NCI-H2196 treated with DMSO at 0.1 percent for 48 hours (cell line): ENCODE data around the gene SNCAIP.

Experiments
- DNase-seq: peaks from one replicate; lab custom pipeline; 2025; ENCODE audit not compliant: unreplicated experiment; lab: John Stamatoyannopoulos, UW

The SNCAIP gene

DNA sequence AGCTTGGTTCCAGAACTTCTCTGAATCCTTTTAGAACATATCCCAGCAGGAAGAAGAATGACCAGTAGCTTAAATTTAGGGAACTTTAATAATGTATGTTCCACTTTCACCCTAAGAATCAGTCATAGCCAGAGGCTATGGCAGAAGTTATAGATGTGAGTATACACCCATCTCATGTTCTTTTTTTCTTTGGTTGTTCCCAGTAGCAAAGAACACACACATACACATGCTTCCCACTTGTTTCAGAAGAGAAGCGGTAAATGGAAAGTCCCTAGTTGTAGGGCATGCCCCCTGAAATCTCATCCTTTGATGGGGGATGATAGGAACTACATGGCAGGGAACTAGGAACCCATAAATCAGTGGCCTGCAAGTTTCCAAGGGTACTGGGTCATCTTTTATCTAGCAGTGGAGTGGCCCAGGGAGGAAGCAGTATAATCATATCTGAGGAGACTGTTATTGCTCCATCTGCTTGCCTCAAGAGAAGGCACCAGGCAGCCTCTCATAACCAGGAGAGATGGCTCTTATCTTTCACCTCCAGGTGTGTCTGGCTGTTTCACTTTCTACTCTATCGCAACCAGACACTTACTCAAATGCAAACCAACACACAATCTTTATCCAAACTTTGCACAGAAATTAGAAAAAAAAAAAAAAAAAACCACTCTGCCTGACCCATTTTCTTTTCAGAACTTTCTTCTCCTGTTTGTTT is 109.5 kb downstream of the SNCAIP start:
- no peak for DNase-seq

DNA sequence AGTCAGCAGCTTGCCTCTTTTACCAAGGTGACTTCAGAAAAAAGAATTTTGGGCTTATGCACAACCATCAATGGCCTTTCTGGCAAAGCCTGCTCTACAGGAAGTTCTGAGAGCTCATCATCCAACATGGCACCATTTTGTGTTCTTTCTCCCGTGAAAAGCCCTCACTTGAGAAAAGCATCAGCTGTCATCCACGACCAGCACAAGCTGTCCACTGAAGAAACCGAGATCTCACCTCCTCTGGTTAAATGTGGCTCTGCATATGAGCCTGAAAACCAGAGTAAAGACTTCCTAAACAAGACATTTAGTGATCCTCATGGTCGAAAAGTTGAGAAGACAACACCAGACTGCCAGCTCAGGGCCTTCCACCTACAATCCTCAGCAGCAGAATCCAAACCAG is 111.2 kb downstream of the SNCAIP start:
- DNase-seq: no peak

DNA sequence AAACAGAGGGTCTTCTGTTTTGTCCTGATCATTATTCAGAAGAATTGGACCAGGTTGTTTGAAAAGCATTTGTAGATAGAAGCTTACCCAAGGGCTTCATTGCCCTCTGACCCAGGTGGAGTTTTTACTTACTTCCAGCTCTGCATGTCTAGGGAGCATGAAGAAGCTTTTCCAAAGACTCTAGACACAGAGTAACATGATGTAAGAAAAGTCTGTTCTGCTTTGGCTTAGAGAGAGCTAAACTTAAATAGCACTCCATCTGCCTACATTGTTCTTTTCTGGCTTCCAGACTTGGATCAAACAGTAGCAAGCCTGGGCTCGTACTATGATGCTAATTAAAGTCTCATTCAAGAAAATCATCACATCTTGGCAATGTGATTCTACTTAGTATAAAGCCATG is 112.1 kb downstream of the SNCAIP start:
- DNase-seq: no peak

DNA sequence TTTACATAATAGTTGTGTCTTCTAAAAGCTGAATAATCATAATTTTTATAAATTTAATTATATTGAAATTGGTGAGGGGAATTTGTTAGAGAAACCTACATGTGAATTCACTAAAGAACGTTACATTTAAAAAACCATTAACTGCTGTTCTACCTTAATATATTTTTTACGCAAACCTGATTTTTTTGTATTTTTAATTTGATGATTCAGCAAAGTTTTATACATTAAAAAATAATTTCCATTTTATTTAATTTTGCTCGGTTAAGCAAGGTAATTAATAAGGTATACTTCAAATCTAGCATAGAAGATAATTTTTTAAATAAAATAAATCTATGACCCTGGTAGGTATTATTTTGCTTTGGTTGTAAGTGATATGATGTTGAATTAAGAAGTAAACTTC is 114.3 kb downstream of the SNCAIP start:
- DNase-seq: no peak

DNA sequence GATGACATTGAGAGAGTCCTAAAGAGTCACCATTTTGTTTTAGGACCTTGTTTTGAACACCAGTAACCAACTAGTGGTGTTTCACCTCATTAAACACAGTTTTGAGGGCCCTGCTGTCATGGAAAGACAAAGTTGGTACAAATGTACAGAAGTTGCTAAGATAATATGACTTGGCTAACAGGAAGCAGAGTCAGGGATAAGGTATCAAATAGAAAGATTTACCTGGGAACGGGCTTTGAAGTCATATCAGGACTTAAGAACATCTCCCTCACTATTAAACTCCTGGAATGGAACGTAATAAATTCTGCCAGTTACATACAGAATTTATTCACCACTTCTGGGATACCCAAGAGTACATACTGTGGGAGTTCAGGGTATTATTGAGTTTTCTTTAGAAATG is 115.6 kb downstream of the SNCAIP start:
- no peak for DNase-seq

DNA sequence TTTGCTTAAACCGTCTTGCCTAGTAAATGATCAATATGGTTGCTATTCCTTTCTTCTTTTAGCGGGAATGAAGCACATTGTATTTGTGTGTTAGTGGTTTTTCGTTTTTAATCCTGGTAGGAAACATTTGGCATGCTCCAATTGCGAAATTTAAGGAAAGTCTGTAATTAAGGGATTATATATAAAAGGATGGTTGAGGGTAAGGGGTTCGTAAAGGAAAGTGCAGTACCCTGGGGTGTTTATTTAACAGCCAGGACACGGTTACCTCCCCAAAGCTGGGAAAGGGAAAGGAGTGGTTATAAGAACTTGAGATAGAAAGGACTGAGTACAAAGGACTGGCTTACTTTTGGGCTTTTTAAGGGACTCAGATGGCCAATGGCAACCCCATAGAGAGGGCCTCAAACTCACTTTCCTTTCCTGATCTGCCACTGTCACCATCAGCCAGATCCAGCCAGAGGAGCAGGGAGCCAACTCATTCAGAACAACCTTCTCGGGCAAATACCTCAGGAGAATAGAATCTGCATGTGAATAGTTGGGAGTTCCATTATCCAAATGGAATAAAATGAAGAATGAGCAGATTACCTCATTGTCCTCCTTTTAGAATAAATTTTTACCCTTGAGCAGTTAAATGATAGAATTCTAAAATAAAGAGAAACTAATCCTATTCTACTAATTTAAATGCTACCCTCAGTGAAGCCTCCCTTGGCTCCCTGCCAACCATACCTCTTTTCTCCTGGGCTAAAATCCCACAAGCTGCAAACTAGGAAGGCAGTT is 117.7 kb downstream of the SNCAIP start:
- no peak for DNase-seq

DNA sequence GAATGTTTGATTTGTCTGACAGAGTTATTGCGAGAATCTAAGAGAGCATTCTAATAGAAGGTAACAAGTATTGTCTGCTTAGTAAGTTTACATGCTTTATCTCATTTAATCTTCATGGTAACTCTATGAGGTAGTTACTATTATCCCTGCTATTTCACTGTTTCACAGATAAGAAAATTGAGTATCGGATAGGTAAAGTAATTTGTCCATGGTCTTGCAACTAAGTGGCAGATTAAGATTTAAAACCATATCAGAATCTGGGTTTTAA is 118.2 kb downstream of the SNCAIP start:
- DNase-seq: no peak

DNA sequence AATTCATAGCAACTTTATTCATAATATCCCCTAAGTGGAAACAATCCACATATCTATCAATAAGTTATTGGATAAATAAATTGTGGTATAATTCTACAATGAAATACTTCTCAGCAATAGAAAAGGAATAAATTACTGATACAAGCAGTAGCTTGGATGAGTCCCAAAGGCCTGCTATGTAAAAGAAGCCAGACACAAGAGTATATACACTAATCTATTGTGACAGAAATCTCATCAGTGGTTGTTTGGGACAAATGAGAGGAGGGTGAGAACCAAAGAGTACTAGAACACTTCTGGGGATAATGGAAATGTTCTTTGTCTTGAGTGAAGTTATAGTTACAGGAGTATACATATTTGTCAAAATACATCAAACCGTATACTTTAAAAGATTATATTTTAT is 119.3 kb downstream of the SNCAIP start:
- DNase-seq: no peak

DNA sequence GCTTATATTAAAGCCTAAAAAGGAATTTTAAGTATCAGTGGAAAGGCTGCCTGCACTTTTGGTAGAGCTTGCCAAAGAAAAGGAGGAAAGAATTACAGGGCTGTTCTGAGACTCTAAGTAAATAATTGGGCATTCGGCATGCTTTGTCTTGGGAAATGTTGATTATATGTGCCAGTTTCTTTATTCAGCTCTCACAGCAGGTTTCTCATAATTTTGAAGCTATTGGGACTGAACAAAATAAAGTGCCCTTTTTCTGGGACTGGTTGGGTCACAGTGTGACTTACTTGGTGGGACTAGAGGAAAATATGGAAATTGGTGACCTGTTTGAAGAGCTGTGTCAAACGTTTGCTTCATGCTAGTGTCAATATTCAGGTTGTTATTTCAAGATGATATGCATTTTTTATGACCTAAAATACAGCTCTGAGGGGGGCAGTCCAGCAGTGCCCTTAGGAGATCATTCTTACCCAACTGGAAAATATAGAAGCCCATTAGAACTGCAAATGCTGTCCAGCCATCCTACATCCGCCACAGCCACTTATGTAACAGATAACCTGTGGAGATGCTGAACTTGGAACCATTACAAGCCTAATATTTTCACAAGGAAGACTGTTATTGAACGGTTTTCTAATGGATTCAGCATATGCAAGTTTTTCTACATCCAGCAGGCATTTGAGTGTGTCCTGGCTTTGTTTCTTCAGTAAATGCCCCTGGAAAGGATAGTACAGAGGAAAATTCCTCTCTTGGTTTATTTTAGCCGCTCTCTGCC is 122.4 kb downstream of the SNCAIP start:
- DNase-seq: no peak

DNA sequence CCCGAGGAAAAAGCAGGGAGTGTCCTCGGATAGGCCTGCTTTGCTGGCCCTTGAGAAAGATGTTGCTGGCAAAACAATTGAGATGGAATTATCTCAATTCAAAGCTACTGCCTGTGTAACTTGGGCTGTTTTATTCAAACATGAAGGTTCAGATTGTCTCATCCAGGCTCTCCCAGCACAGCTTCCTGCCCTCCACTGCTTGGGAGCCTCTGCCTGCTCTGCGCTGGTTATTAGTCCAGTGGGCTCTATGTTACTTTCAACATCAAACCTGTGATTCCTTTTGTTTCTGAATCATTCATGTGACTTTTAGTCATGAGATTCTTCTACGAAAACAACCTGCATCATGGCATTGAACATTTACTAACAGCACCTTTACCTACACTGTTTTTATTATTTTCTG is 123.2 kb downstream of the SNCAIP start:
- DNase-seq: no peak

DNA sequence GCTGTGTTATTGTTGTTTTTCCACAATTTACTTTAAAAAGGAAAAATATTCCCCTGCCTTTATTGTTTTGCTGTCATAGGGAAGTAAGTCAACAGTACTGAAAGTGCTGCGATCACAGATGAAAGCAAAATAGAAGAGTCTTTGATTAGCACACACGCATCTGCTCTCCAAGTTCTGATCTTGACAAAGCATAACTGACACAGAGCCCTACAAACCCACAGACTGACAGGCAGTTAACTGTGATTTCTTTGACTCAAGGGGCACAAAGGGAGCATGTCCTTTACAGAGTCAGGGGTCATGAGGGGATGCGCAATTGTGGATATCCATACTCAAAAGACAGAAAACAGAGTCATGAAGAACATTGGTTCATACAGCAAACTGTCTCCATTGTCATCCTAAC is 123.7 kb downstream of the SNCAIP start:
- DNase-seq: no peak

DNA sequence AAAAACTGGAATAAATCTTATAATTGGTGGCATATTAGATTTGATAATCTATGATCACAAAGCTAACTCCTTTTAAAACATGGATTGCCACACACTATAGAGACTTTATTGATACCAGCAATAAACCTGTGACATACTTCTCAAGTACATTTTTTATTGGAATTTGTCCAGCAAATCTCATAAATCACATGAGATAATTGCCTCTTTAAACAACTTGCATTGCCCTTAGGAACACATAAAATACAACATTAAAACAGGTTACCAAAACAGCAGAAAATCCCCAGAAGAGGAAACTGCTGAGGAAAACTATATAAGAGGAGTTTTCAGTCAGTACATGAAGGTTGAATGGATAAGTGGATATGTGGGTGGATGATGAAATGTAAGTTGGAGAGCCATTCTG is 124.6 kb downstream of the SNCAIP start:
- DNase-seq: no peak

DNA sequence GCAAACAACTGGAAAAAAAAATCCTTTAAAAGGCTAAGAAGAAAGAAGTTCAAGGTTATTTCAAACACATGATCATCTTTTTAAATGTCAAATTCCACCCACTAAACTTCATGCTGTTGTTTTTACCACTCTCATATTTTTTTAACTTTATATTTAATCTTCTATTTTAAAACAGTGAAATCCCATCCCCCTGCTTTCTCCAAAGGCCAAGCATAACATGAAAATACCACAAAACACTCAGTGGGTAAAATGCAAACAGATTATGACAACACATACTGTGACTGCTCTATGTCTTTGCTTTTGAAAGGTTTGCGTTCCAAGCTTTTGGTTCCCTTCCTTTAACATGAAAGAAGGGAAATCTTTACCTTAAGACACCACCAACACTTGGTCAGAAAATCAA is 127.6 kb downstream of the SNCAIP start:
- DNase-seq: no peak

DNA sequence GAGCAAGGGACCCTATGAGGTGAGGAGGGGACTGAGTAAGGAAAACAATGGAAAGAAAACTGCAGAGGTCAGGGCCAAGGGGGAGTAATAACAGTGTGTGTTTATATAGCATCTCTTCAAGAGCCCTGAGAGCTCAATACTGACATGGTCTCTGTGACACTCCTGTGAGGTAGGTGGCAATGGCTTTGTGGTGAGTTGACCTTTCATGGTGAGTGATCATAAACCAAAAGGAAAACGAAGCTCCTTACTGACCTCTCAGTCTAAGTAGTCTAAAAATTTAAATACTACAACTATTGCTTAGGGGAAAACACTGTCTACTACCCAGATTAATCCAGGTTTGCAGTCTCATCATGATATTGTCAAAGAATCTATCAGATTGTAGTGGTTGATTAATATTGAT is 130.9 kb downstream of the SNCAIP start:
- no peak for DNase-seq

DNA sequence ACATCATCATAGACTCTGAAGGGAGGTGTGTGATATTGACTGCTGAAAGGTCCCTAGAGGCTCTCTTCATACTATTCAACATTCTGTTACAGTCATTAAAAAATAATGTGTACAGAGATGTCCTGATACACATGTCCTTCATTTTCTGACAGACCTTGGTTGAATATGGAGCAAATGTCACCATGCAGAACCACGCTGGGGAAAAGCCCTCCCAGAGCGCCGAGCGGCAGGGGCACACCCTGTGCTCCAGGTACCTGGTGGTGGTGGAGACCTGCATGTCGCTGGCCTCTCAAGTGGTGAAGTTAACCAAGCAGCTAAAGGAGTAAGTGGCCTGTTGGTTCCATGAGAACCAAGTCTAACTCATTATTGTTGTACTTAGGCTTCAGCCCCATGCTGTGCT is 132.4 kb downstream of the SNCAIP start:
- DNase-seq: no peak

DNA sequence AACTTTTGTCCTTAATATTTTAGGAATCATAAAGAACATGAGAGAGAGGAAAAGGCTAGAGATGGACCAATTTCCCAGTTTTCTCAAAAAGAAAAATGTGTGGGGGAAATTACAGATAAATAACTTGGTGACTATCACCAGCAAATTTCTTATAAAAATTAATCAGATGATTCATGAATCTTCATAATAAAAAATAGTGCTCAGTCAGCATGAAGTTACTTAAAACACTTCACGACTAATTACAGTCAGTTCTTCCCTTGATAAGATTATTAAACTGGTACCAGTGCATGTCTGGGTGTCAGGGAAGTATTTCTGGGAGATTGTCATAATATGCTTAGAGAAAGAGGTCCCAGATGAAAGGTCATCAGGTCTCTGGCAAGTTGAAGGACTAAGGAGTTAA is 133.0 kb downstream of the SNCAIP start:
- DNase-seq: no peak

DNA sequence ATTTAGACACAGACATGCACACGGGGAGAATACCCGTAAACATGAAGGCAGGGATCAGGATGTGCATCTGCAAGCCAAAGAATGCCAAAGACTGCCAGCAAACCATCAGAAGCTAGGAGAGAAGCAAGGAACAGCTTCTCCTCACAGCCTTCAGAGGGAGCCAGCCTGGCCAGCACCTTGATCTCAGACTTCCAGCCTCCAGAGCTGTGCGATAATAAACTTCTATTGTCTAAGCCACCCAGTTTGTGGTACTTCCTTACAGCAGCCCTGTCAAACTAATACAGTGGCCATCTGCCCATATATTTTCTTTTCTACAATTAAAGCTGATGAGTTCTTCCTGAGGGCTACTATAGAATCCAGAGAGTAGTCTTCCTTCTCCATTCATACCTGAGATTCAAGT is 135.0 kb downstream of the SNCAIP start:
- no peak for DNase-seq

DNA sequence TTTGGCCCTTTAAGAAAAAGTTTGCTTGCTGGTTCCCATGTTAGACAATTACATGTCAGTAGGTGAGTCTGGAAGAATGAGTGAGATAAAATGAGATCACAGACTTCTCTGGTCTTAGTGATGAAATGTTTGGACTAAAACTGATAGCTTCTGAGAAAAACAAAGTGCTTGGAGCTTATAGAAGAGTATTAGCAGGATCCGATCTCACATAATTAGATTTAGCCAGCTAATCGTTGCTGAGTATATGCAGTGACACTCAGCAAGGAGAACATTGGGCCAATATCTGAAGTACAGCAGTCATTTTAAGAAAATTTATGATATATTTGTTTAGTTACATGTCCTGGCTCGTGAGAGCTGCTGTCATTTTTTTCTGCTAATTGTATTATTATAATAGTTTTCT is 135.8 kb downstream of the SNCAIP start:
- no peak for DNase-seq

DNA sequence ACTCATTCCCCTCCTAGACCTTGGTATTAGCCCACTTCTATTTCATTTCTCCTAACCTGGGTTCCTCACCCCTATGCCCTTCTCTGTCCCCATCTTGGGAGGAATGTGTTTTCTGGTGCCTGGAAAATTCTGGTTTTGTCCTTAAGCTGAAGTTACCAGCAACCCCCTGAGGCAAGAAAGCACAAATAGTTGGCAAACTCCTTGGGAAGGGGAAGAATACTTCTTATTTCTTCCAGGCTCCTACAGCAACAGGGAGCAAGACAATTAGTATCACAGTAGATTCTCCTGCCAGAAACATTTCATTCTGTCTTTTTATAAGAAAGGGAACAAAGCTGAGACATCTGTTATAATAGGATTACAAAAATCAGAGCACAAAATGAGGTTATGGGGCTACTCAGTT is 142.5 kb downstream of the SNCAIP start:
- no peak for DNase-seq

DNA sequence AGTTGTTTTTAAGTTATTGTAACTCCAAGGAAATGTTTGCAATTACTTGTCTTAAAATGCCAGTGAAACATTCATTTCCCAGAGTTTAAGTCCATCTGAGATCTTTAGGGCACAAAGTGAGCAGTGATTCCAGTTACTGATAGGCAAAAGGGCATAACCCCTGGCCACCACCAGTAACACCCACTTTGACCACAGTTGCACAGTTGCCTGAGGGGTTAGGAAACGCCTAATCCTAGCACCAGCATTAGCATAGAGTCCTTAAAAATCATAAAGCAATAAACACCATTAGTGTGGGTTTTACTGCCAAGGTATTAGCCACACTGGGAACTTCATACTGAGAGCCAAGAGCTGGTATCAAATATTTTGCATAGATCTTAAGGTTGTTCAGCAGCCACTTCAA is 143.9 kb downstream of the SNCAIP start:
- no peak for DNase-seq

DNA sequence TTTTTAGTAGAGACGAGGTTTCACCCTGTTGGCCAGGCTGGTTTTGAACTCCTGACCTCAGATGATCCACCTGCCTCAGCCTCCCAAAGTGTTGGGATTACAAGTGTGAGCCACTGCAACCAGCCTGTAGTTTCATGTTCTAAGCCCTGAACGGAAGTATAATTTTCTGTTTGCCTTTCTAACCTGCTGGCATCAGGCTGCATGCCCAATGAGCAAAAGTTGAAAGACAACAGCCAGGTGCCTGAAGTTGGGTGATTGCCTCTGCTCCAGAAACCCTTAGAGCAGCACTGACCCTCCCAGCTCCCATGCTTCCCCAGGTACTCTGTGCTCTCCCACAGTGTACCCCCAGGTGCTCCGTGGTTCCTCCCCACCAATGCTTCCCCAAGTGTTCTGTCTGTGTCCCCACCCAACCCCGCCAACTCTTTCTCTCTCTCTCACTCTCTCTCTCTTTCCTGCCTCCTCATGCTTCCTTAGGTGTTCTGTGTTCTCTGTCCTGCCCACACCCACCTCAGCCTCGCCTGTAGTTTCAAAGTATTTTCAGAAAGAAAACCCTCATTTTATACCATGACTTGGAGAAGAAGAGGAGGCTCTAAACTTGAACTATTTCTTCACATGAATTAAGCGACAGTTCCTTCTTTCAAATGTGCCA is 145.3 kb downstream of the SNCAIP start:
- DNase-seq: no peak
